ENCODE measurements around the gene AGAP1.

- TF ChIP-seq CTCF (IDR thresholded peaks at IDR 0.05) (peak in 5 of 6 experiments; percentile 19 to 56 (median 44)), POLR2A (IDR thresholded peaks at IDR 0.05) (no peak)
Measured at GRCh38 chr2:235551965-235552364, 58.1 kb downstream of the AGAP1 start.
